IgD-negative memory B cell (primary cell): ENCODE measurements around the gene OR6B1. TPM values are rescaled to one million over a fixed set of nuclear protein-coding genes. Genes with fewer than 3 reads are reported as not detected.
"Not testable (repeated sequence)": the region's sequence is repeated elsewhere in the genome, so short reads cannot be mapped to it uniquely, and the experiment has no call there.

Experiments
- H3K27ac Mint-ChIP-seq, 3 donors: one replicate each; pipeline ENCODE4 v1.8.0; 2020 to 2022; ENCODE audit warnings: mild to moderate bottlenecking in 3 of 3, mixed read lengths in 3 of 3, moderate library complexity in 1 of 3
- H3K27me3 Mint-ChIP-seq: one replicate; pipeline ENCODE4 v1.8.0; 2021; ENCODE audit warnings: mixed read lengths
- H3K36me3 Mint-ChIP-seq: one replicate; pipeline ENCODE4 v1.8.0; 2020; ENCODE audit warnings: mild to moderate bottlenecking, mixed read lengths
- H3K4me1 Mint-ChIP-seq, 3 donors: one replicate each; pipeline ENCODE4 v1.8.0; 2020 to 2022; ENCODE audit warnings: mixed read lengths in 3 of 3, mild to moderate bottlenecking in 1 of 3
- H3K4me3 Mint-ChIP-seq, 4 donors: one replicate each; pipeline ENCODE4 v1.8.0; 2020 to 2022; ENCODE audit warnings: mild to moderate bottlenecking in 4 of 4, mixed read lengths in 4 of 4, moderate library complexity in 3 of 4
- H3K9me3 Mint-ChIP-seq, 3 donors: one replicate each; pipeline ENCODE4 v1.8.0; 2020 to 2021; ENCODE audit warnings: mixed read lengths in 3 of 3, mild to moderate bottlenecking in 1 of 3
- polyA plus RNA-seq: library from polyadenylated mRNA; unstranded; fragments of 300-500 nt; fragmentation: Illumina TruSeq; gene quantifications from one replicate; pipeline ENCODE4 v1.2.3, GENCODE V29; 2021

Gene OR6B1
- polyA plus RNA-seq, 1 donor from 2014 or later = not detected

- Mint-ChIP-seq H3K9me3 (peaks cover 0 to 2% (median 0%) of the 10 kb centered on the region in 3 donors), H3K36me3 (no peaks in the 10 kb centered on the region), H3K27me3 (peaks cover 2% of the 10 kb centered on the region), H3K27ac (no peak overlapping the region), H3K4me1 (no peaks in the 10 kb centered on the region), H3K4me3 (no peak overlapping the region)
These were observed 16.2 kb upstream of the OR6B1 start for GRCh38 chr7:143983960-143984359.

GRCh38 chr7:143987513-143987912 lies 12.6 kb upstream of the OR6B1 start:
- Mint-ChIP-seq H3K4me3 (no peak overlapping the region), H3K4me1 (no peaks in the 10 kb centered on the region), H3K9me3 (peaks cover 8 to 12% (median 11%) of the 10 kb centered on the region in 3 donors), H3K27me3 (no peaks in the 10 kb centered on the region), H3K36me3 (no peaks in the 10 kb centered on the region), H3K27ac (no peak overlapping the region)

- H3K27me3 Mint-ChIP-seq = no peaks in the 10 kb centered on the region
- no peak overlapping the region for H3K27ac Mint-ChIP-seq
- peaks cover 8 to 12% (median 11%) of the 10 kb centered on the region in 3 donors for H3K9me3 Mint-ChIP-seq
- H3K4me1 Mint-ChIP-seq = no peaks in the 10 kb centered on the region
- H3K36me3 Mint-ChIP-seq = no peaks in the 10 kb centered on the region
- H3K4me3 Mint-ChIP-seq = no peak overlapping the region
These were observed 11.0 kb upstream of the OR6B1 start for GRCh38 chr7:143988976-143989745.

- Mint-ChIP-seq H3K36me3 (no peaks in the 10 kb centered on the region), H3K4me3 (no peak overlapping the region), H3K27me3 (no peaks in the 10 kb centered on the region), H3K27ac (no peak overlapping the region), H3K4me1 (no peaks in the 10 kb centered on the region), H3K9me3 (peaks cover 7 to 14% (median 11%) of the 10 kb centered on the region in 3 donors)
These were observed 7.5 kb upstream of the OR6B1 start for GRCh38 chr7:143992670-143993069.

GRCh38 chr7:143993924-143994323 lies 6.2 kb upstream of the OR6B1 start:
- peaks cover 7 to 14% (median 11%) of the 10 kb centered on the region in 3 donors for H3K9me3 Mint-ChIP-seq

GRCh38 chr7:144001543-144001942 lies 1.4 kb downstream of the OR6B1 start:
- H3K27me3 Mint-ChIP-seq = no peaks in the 10 kb centered on the region
- H3K36me3 Mint-ChIP-seq = no peaks in the 10 kb centered on the region
- no peaks in the 10 kb centered on the region for H3K4me1 Mint-ChIP-seq
- H3K27ac Mint-ChIP-seq = no peak overlapping the region
- H3K9me3 Mint-ChIP-seq = peaks cover 0 to 3% (median 0%) of the 10 kb centered on the region in 3 donors
- H3K4me3 Mint-ChIP-seq = no peak overlapping the region

More at GRCh38 chr7:143993924-143994323, 6.2 kb upstream of the OR6B1 start:
- Mint-ChIP-seq H3K36me3 (no peaks in the 10 kb centered on the region), H3K4me3 (no peak overlapping the region), H3K27me3 (no peaks in the 10 kb centered on the region), H3K4me1 (no peaks in the 10 kb centered on the region), H3K27ac (no peak overlapping the region)

- no peaks in the 10 kb centered on the region for H3K27me3 Mint-ChIP-seq
- no peak overlapping the region for H3K4me3 Mint-ChIP-seq
- H3K9me3 Mint-ChIP-seq = peaks cover 2 to 14% (median 6%) of the 10 kb centered on the region in 3 donors
- H3K27ac Mint-ChIP-seq = no peak overlapping the region
- no peaks in the 10 kb centered on the region for H3K4me1 Mint-ChIP-seq
- no peaks in the 10 kb centered on the region for H3K36me3 Mint-ChIP-seq
These were observed 4.6 kb downstream of the OR6B1 start for GRCh38 chr7:144004703-144005102.

GRCh38 chr7:144006029-144006691 lies 6.0 kb downstream of the OR6B1 start:
- Mint-ChIP-seq H3K36me3 (no peaks in the 10 kb centered on the region), H3K4me3 (no peak overlapping the region)

GRCh38 chr7:144006692-144007042 lies 6.5 kb downstream of the OR6B1 start:
- H3K27me3 Mint-ChIP-seq = peaks cover 2% of the 10 kb centered on the region
- H3K4me3 Mint-ChIP-seq = no peak overlapping the region
- H3K9me3 Mint-ChIP-seq = peaks cover 4 to 19% (median 10%) of the 10 kb centered on the region in 3 donors
- H3K27ac Mint-ChIP-seq = no peak overlapping the region
- H3K4me1 Mint-ChIP-seq = no peaks in the 10 kb centered on the region
- H3K36me3 Mint-ChIP-seq = no peaks in the 10 kb centered on the region

More at GRCh38 chr7:144006029-144006691, 6.0 kb downstream of the OR6B1 start:
- Mint-ChIP-seq H3K9me3 (peaks cover 4 to 19% (median 9%) of the 10 kb centered on the region in 3 donors), H3K4me1 (no peaks in the 10 kb centered on the region), H3K27ac (no peak overlapping the region), H3K27me3 (no peaks in the 10 kb centered on the region)

- Mint-ChIP-seq H3K4me1 (no peaks in the 10 kb centered on the region), H3K27ac (no peak overlapping the region), H3K27me3 (peaks cover 11% of the 10 kb centered on the region), H3K9me3 (peaks cover 4 to 19% (median 8%) of the 10 kb centered on the region in 3 donors), H3K4me3 (no peak overlapping the region), H3K36me3 (no peaks in the 10 kb centered on the region)
These were observed 9.2 kb downstream of the OR6B1 start for GRCh38 chr7:144009361-144009760.

- H3K4me1 Mint-ChIP-seq, H3K4me3 Mint-ChIP-seq, H3K36me3 Mint-ChIP-seq, H3K27ac Mint-ChIP-seq: not testable (repeated sequence)
- peaks cover 4 to 19% (median 7%) of the 10 kb centered on the region in 3 donors for H3K9me3 Mint-ChIP-seq
- peaks cover 11% of the 10 kb centered on the region for H3K27me3 Mint-ChIP-seq
These were observed 9.9 kb downstream of the OR6B1 start for GRCh38 chr7:144010061-144010460.

GRCh38 chr7:144010821-144011220 lies 10.7 kb downstream of the OR6B1 start:
- H3K9me3 Mint-ChIP-seq = peaks cover 4 to 19% (median 7%) of the 10 kb centered on the region in 3 donors
- H3K27ac Mint-ChIP-seq, H3K4me3 Mint-ChIP-seq, H3K36me3 Mint-ChIP-seq, H3K4me1 Mint-ChIP-seq: not testable (repeated sequence)
- peaks cover 11% of the 10 kb centered on the region for H3K27me3 Mint-ChIP-seq

- Mint-ChIP-seq H3K36me3 (no peaks in the 10 kb centered on the region), H3K27me3 (peaks cover 11% of the 10 kb centered on the region), H3K27ac (no peak overlapping the region), H3K4me1 (no peaks in the 10 kb centered on the region), H3K4me3 (no peak overlapping the region), H3K9me3 (peaks cover 4 to 19% (median 7%) of the 10 kb centered on the region in 3 donors)
These were observed 11.5 kb downstream of the OR6B1 start for GRCh38 chr7:144011458-144012230.

GRCh38 chr7:144018065-144018464 lies 17.9 kb downstream of the OR6B1 start:
- no peaks in the 10 kb centered on the region for H3K4me1 Mint-ChIP-seq
- H3K9me3 Mint-ChIP-seq = peaks cover 0 to 1% (median 0%) of the 10 kb centered on the region in 3 donors
- no peak overlapping the region for H3K4me3 Mint-ChIP-seq
- H3K27ac Mint-ChIP-seq = no peak overlapping the region
- no peaks in the 10 kb centered on the region for H3K36me3 Mint-ChIP-seq
- H3K27me3 Mint-ChIP-seq = peaks cover 4% of the 10 kb centered on the region

- H3K4me3 Mint-ChIP-seq = no peak overlapping the region
- H3K27ac Mint-ChIP-seq = no peak overlapping the region
- no peaks in the 10 kb centered on the region for H3K27me3 Mint-ChIP-seq
- no peaks in the 10 kb centered on the region for H3K4me1 Mint-ChIP-seq
- peaks cover 0 to 1% (median 0%) of the 10 kb centered on the region in 3 donors for H3K9me3 Mint-ChIP-seq
- no peaks in the 10 kb centered on the region for H3K36me3 Mint-ChIP-seq
These were observed 19.3 kb downstream of the OR6B1 start for GRCh38 chr7:144019457-144019856.
